ENCODE results near the gene RAD51B. TPM values are rescaled to one million over a fixed set of nuclear protein-coding genes. Genes with fewer than 3 reads are reported as not detected.
"Not testable (repeated sequence)": the region's sequence is repeated elsewhere in the genome, so short reads cannot be mapped to it uniquely, and the experiment has no call there.

RAD51B gene
- total and polyA plus RNA-seq, 2 donors, result 6.2 to 92.9 TPM

DNA sequence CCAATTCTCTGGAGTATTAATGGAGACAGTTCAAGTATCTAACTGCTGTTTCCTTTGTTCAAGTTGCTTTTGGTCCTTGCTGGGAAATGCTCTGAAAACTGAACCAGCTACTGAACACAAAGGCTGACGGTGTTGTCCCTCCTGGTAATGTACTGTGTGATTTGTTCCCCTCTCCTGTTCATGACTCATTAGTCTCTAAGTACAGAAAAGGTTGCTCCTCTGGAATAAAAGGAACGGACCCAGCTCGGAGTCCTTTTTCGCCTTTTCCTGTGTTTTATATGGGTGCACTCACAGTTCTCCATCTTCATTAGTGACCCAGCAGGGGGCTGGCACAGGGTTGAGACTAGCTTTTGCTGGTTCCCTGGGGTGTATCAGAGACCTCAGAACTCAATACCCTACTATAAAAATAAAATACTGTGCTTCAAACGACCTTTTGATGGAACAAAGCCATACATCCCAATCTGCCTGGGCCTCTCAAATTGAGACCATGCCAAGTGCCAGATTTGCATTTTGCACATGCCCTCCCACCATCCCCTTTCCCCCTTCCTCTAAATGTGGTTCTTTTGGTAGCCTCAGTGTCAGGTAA, 269.7 kb downstream of the RAD51B start:
- no peak for DNase-seq (ENCODE audit: extremely low spot score)
- no peak overlapping the region for H3K4me3 ChIP-seq (ENCODE audit: low read depth, low read length)
- WGBS, result 52% methylated on average over 5 of the region's 5 CpGs
- H3K27ac ChIP-seq (ENCODE audit: low read depth), result no peak overlapping the region
- no peaks in the 10 kb centered on the region for H3K36me3 ChIP-seq (ENCODE audit: insufficient read depth)
- no peaks in the 10 kb centered on the region for H3K4me1 ChIP-seq (ENCODE audit: insufficient read depth)

DNA sequence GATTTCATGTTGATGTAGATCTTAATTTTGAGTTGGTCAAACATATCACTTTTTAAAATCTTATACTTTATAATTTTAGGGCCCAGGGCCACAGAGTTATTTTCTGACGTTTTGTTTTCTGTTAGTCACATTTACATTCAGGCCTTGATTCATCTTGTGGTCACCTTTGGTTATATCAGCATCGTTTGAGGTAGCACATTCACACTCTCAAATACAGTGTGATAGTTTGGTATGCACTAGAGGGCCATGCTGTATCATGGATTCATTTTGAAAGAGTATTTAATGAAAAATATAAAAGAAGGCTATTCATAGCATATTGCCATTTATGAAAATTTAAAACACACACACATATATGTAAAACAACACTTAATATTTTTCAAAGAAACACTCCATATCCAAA, 274.6 kb downstream of the RAD51B start:
- DNase-seq (ENCODE audit: extremely low spot score), result no peak
- 80% methylated on average over 2 of the region's 2 CpGs for WGBS
- no peak overlapping the region for H3K27ac ChIP-seq (ENCODE audit: low read depth)
- H3K36me3 ChIP-seq (ENCODE audit: insufficient read depth), result no peaks in the 10 kb centered on the region
- H3K4me3 ChIP-seq (ENCODE audit: low read depth, low read length), result no peak overlapping the region
- no peaks in the 10 kb centered on the region for H3K4me1 ChIP-seq (ENCODE audit: insufficient read depth)

DNA sequence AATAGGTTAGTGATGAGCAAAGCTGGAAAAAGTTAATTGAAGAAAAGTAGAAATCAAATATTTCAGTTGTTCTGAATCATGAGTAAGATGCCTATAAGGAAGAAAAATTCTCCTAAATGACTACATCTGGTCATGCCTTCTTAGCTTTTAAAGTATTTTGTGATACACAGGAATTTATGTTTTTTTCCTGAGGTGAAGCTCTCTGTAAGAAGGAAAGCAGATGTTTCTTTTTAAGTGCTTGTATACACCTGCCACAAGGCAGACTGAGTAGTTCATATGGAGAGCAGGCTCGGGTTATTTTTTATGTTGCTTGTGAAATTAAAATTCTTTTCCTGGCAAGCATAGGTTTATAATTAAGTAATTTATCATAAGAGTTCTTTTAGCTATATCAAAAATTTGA, 275.2 kb downstream of the RAD51B start:
- no peak overlapping the region for H3K27ac ChIP-seq (ENCODE audit: low read depth)
- no peaks in the 10 kb centered on the region for H3K4me1 ChIP-seq (ENCODE audit: insufficient read depth)
- no peak overlapping the region for H3K4me3 ChIP-seq (ENCODE audit: low read depth, low read length)
- DNase-seq (ENCODE audit: extremely low spot score), result no peak
- H3K36me3 ChIP-seq (ENCODE audit: insufficient read depth), result no peaks in the 10 kb centered on the region
- 54% methylated on average over 1 of the region's 1 CpG for WGBS

DNA sequence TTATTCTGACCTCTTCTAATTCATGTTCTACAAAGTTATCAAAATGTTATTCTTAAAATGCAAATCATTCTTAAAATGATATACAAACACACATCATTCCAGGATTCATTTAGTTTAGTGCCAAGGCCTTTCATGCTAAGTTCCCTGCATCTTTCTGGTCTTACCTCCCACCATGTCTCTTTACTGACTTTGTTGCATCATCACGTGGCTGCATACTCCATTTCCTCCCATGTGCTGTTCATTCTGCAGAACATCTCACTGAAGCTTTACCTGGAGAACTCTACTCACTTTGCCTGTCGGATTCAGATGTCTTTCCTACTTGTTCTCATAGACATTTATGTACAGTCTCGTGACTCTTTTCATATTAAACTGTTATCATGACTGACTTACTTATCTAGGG, 278.1 kb downstream of the RAD51B start:
- H3K4me3 ChIP-seq (ENCODE audit: low read depth, low read length), result no peak overlapping the region
- no peaks in the 10 kb centered on the region for H3K36me3 ChIP-seq (ENCODE audit: insufficient read depth)
- no peaks in the 10 kb centered on the region for H3K4me1 ChIP-seq (ENCODE audit: insufficient read depth)
- no peak overlapping the region for H3K27ac ChIP-seq (ENCODE audit: low read depth)
- WGBS, result 72% methylated on average over 3 of the region's 3 CpGs
- no peak for DNase-seq (ENCODE audit: extremely low spot score)

DNA sequence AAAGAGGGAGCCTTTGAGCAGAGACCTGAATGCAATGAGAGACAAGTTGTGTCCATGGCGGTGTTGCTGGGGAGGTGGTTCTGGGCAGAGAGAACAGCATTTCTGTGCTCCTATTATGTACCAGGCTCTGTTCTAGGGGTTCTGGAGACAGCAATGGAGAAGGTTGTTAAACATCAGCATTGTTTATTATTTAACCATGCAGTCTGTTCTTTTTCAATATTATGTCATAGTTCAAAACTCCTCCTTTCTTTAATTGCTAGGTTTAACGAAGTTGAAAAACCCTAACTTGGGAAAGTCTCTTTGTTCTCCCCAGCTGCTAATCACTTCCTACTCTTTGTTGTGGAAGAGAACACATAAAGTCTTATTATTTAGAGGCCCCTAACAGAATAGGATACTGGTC, 279.3 kb downstream of the RAD51B start:
- H3K4me1 ChIP-seq (ENCODE audit: insufficient read depth), result no peaks in the 10 kb centered on the region
- no peak for DNase-seq (ENCODE audit: extremely low spot score)
- WGBS, result 74% methylated on average over 2 of the region's 2 CpGs
- H3K4me3 ChIP-seq (ENCODE audit: low read depth, low read length), result no peak overlapping the region
- H3K36me3 ChIP-seq (ENCODE audit: insufficient read depth), result no peaks in the 10 kb centered on the region
- H3K27ac ChIP-seq (ENCODE audit: low read depth), result no peak overlapping the region

DNA sequence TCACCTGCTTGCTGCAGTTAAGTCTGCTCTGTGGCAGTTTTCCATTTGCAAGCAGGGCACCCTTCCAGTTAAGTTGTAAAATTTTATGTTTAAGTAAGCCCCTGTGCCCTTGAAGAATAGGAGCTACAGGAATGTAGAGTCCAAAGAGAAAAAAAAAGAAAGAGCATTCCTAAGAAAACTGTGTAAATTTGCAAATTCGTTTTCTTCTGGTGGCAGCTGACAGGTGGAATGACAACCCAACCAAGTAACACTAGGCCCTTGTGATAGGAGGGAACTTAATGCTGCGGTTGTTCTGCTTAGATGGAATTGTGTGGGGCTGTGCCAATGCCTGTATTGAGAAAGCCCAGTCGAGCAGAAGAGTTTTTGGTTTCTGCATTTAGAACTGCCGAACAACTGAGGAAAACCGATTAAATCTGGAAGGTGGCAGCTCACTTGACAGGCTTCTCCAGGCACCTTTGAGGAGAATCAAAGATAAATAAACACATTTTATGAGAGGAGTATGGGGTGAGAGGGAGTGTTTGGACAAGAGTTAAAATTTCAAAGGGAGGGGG, 280.0 kb downstream of the RAD51B start:
- Histone ChIP-seq H3K4me3 (ENCODE audit: low read depth, low read length) (no peak overlapping the region), H3K36me3 (ENCODE audit: insufficient read depth) (no peaks in the 10 kb centered on the region), H3K4me1 (ENCODE audit: insufficient read depth) (no peaks in the 10 kb centered on the region), H3K27ac (ENCODE audit: low read depth) (no peak overlapping the region)
- WGBS, result 33% methylated on average over 5 of the region's 5 CpGs
- no peak for DNase-seq (ENCODE audit: extremely low spot score)

DNA sequence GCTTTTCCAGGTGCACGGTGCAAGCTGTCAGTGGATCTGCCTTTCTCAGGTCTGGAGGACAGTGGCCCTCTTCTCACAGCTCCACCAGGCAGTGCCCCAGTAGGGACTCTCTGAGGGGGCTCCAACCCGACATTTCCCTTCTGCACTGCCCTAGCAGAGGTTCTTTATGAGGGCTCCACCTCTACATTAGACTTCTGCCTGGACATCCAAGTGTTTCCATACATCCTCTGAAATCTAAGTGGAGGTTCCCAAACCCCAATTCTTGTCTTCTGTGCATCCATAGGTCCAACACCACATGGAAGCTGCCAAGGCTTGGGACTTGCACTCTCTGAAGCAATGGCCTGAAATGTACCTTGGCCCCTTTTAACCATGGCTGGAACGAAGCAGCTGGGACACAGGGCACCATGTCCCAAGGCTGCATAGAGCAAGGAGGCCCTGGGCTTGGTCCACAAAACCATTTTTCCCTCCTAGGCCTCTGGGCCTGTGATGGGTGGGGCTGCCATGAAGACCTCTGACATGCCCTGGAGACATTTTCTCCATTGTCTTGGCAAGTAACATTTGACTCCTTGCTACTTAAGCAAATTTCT, 282.2 kb downstream of the RAD51B start:
- not testable (repeated sequence) for H3K27ac ChIP-seq (ENCODE audit: low read depth); DNase-seq (ENCODE audit: extremely low spot score); H3K4me1 ChIP-seq (ENCODE audit: insufficient read depth); H3K36me3 ChIP-seq (ENCODE audit: insufficient read depth); H3K4me3 ChIP-seq (ENCODE audit: low read depth, low read length)
- WGBS, result 98% methylated on average over 3 of the region's 3 CpGs

DNA sequence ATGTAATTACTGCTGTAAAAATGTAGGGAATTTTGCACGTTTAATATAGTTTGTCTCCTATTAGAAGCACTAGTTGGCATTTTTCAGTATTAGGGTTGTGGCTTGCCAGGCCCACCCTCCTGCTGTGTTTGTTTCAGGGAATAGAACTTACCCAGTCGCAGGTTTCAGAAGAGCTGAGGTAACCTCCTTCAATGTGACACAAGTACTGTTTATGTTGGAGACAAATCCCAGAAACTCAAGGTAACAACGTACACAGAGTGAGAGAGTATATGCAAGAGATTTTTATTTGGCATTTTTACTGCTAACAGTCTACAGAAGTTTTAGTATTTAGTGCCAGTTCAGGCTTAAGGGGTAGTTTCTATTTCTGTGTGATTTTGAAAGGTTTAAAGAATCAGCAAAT, 284.3 kb downstream of the RAD51B start:
- Histone ChIP-seq H3K36me3 (ENCODE audit: insufficient read depth) (no peaks in the 10 kb centered on the region), H3K27ac (ENCODE audit: low read depth) (no peak overlapping the region), H3K4me1 (ENCODE audit: insufficient read depth) (no peaks in the 10 kb centered on the region), H3K4me3 (ENCODE audit: low read depth, low read length) (no peak overlapping the region)
- peak; percentile 69 for DNase-seq (ENCODE audit: extremely low spot score)
- 28% methylated on average over 3 of the region's 3 CpGs for WGBS

DNA sequence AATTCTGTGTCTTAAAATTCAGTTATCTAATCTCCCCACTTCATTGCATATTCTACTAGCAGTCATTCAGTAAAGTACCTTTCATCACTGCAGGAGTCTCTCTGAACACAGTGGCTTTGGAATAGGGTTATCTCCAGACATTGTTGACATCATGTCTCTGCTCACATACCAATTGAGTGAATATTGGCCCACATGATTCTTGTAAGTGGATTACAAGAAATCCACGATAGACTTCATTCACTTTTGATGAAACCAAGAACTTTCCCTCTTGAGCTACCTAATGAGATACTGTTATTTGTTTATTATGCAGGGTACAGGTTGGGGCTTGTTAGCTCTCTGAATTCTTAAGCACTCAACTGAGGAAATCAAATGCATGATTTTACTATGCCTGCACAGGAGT, 284.9 kb downstream of the RAD51B start:
- WGBS, result 30% methylated on average over 1 of the region's 1 CpG
- Histone ChIP-seq H3K4me3 (ENCODE audit: low read depth, low read length) (no peak overlapping the region), H3K4me1 (ENCODE audit: insufficient read depth) (no peaks in the 10 kb centered on the region), H3K36me3 (ENCODE audit: insufficient read depth) (no peaks in the 10 kb centered on the region), H3K27ac (ENCODE audit: low read depth) (no peak overlapping the region)
- no peak for DNase-seq (ENCODE audit: extremely low spot score)

DNA sequence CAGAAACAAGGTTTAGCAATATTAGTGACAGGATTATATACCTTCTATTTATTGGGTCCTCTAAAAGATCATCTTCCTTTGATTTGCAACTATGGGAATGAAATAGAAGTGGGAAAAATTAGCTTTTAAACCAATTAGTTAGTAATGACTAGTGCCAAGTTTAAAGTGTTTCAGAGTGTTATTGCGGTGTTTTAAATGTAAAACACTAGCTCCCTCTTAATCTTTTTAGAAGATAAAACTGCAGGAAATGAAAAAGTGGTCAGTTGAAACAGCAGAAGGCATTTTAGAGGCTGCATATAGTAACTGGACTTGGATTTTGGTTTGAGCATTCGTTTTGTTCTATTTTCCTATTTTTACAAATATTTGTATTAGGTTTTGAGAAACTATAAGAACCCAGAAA, 286.2 kb downstream of the RAD51B start:
- Histone ChIP-seq H3K4me1 (ENCODE audit: insufficient read depth) (no peaks in the 10 kb centered on the region), H3K4me3 (ENCODE audit: low read depth, low read length) (no peak overlapping the region), H3K27ac (ENCODE audit: low read depth) (peak overlapping the region; percentile 10), H3K36me3 (ENCODE audit: insufficient read depth) (no peaks in the 10 kb centered on the region)
- no peak for DNase-seq (ENCODE audit: extremely low spot score)
- WGBS, result 38% methylated on average over 2 of the region's 2 CpGs

DNA sequence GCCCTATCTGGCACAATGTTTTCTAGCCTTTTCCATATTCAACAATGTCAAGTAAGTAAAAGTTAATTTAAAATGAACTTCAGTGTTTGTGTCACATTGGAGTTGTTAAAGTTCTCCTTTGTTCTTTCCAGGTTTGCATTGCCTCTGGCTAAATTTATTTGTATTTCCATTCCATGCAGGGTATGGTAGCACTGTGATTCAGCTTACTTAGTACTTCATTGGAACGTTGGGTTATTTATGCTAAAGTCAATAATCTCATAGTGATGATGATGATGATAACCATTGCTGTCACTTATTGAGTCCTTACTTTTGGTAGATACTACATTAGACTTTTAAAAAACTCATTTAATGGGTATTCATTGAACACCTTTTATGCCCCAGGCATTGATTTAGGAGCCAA, 286.9 kb downstream of the RAD51B start:
- 45% methylated on average over 1 of the region's 1 CpG for WGBS
- H3K27ac ChIP-seq (ENCODE audit: low read depth), result no peak overlapping the region
- DNase-seq (ENCODE audit: extremely low spot score), result no peak
- no peaks in the 10 kb centered on the region for H3K4me1 ChIP-seq (ENCODE audit: insufficient read depth)
- H3K36me3 ChIP-seq (ENCODE audit: insufficient read depth), result no peaks in the 10 kb centered on the region
- H3K4me3 ChIP-seq (ENCODE audit: low read depth, low read length), result no peak overlapping the region

DNA sequence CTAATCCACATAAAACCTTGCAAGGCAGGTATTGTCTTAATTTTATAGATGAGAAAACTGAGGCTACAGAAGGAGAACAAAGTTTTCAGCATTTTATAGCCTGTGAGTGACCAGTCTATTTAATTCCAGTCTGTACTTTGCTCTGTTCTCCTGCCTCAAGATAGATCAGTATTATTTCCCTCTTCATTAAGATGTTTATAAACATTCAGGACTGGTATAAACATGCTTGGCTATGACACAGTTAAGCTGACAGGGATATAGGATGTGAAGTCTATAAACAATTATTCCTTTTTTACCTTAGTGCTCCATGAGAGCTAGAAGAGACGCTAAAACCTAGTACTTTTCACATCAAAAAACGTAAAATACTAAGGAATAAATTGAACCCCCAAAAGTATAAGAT, 287.3 kb downstream of the RAD51B start:
- DNase-seq (ENCODE audit: extremely low spot score), result no peak
- H3K4me1 ChIP-seq (ENCODE audit: insufficient read depth), result no peaks in the 10 kb centered on the region
- WGBS, result 89% methylated on average over 2 of the region's 2 CpGs
- H3K36me3 ChIP-seq (ENCODE audit: insufficient read depth), result no peaks in the 10 kb centered on the region
- no peak overlapping the region for H3K27ac ChIP-seq (ENCODE audit: low read depth)
- no peak overlapping the region for H3K4me3 ChIP-seq (ENCODE audit: low read depth, low read length)

DNA sequence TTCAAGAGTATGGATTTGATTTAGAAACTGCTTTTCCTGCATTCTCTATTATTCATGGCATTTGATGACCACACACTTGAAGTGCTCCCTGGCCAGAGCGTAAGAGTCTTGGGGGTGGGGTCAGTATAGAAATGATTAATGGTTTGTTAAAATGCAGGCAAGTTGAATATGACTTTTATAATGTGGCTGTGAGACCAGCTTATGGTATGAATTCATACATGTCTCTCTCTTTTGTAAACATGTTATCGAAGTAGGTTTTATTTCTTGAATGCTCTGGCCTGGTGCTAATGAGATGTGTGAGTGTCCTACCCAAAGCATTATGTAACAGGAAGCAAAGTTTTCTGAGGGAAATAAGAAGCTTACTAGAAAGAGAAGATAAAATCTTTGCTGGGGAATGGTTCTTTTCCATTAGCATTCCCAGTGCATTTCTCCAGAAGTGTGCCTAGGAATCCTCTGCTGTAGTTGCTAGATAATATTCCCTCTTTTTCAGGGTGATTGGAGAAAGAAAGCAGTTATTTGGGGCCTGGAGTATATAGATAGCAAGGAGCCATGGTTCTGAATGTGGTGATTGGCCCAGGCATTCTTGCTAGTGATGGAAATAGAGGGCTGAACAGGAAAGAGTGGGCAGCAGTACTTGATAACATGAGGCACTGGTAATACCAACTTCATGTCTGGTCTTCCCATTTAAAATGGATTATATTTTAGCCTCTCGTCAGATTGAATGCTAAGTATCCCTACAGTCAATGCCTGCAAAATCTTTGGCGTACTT, 289.7 kb downstream of the RAD51B start:
- Histone ChIP-seq H3K27ac (ENCODE audit: low read depth) (peak overlapping the region; percentile 10), H3K4me3 (ENCODE audit: low read depth, low read length) (no peak overlapping the region), H3K4me1 (ENCODE audit: insufficient read depth) (no peaks in the 10 kb centered on the region)

More for the DNA sequence above, 289.7 kb downstream of the RAD51B start:
- no peaks in the 10 kb centered on the region for H3K36me3 ChIP-seq (ENCODE audit: insufficient read depth)
- no peak for DNase-seq (ENCODE audit: extremely low spot score)
- 63% methylated on average over 4 of the region's 4 CpGs for WGBS

All from urinary bladder (tissue), 4 donors.